ENCODE results near the gene ADTRP.

The ADTRP gene

GRCh38 chr6:11755725-11756124, 22.9 kb downstream of the ADTRP start:
- no peak for DNase-seq (ENCODE audit: low spot score)

GRCh38 chr6:11754625-11755271, 23.9 kb downstream of the ADTRP start:
- peak; percentile 77 for DNase-seq (ENCODE audit: low spot score)

- DNase-seq (ENCODE audit: low spot score) = no peak
These were observed 24.8 kb downstream of the ADTRP start for GRCh38 chr6:11753798-11754197.

GRCh38 chr6:11752360-11752759, 26.2 kb downstream of the ADTRP start:
- peak; percentile 16 for DNase-seq (ENCODE audit: low spot score)

- DNase-seq (ENCODE audit: low spot score) = no peak
These were observed 27.9 kb downstream of the ADTRP start for GRCh38 chr6:11750682-11751081.

GRCh38 chr6:11748591-11749210, 29.9 kb downstream of the ADTRP start:
- DNase-seq (ENCODE audit: low spot score) = no peak

- peak; percentile 22 for DNase-seq (ENCODE audit: low spot score)
These were observed 31.6 kb downstream of the ADTRP start for GRCh38 chr6:11747021-11747420.

- DNase-seq (ENCODE audit: low spot score) = peak; percentile 67
These were observed 33.9 kb downstream of the ADTRP start for GRCh38 chr6:11744753-11745152.

GRCh38 chr6:11744101-11744500, 34.5 kb downstream of the ADTRP start:
- no peak for DNase-seq (ENCODE audit: low spot score)

- no peak for DNase-seq (ENCODE audit: low spot score)
These were observed 37.7 kb downstream of the ADTRP start for GRCh38 chr6:11740875-11741274.

- no peak for DNase-seq (ENCODE audit: low spot score)
These were observed 39.8 kb downstream of the ADTRP start for GRCh38 chr6:11738661-11739375.

GRCh38 chr6:11738234-11738633, 40.4 kb downstream of the ADTRP start:
- DNase-seq (ENCODE audit: low spot score) = no peak

- DNase-seq (ENCODE audit: low spot score) = no peak
These were observed 42.0 kb downstream of the ADTRP start for GRCh38 chr6:11736601-11737000.

GRCh38 chr6:11734861-11735613, 43.6 kb downstream of the ADTRP start:
- no peak for DNase-seq (ENCODE audit: low spot score)

GRCh38 chr6:11732036-11732631, 46.5 kb downstream of the ADTRP start:
- peak; percentile 93 for DNase-seq (ENCODE audit: low spot score)

- DNase-seq (ENCODE audit: low spot score) = no peak
These were observed 47.2 kb downstream of the ADTRP start for GRCh38 chr6:11731423-11731822.

GRCh38 chr6:11730641-11731040, 48.0 kb downstream of the ADTRP start:
- DNase-seq (ENCODE audit: low spot score) = no peak

GRCh38 chr6:11729076-11729475, 49.5 kb downstream of the ADTRP start:
- no peak for DNase-seq (ENCODE audit: low spot score)

GRCh38 chr6:11727998-11728961, 50.3 kb downstream of the ADTRP start:
- DNase-seq (ENCODE audit: low spot score) = no peak

- DNase-seq (ENCODE audit: low spot score) = no peak
These were observed 51.1 kb downstream of the ADTRP start for GRCh38 chr6:11727346-11727997.

All from AG20443 (cell line).